Measurements from ENCODE around the gene IL12RB1. TPM values are rescaled to one million over a fixed set of nuclear protein-coding genes. Genes with fewer than 3 reads are reported as not detected.

Gene IL12RB1
- total RNA-seq, 3 donors from 2014 or later (not counting 1 experiment from before 2014, with no cell fraction given) = 90.1 to 105 (median 95.7) TPM

- Histone ChIP-seq H3K36me3 (ENCODE audit: control insufficient read depth, insufficient read depth, low read length) (peaks cover 52% of the 10 kb centered on the region), H3K27me3 (ENCODE audit: control insufficient read depth, insufficient read depth, low read length) (no peaks in the 10 kb centered on the region), H3K27ac (ENCODE audit: low read length) (no peak overlapping the region), H3K9me3 (ENCODE audit: control insufficient read depth, insufficient read depth, low read length) (no peaks in the 10 kb centered on the region), H3K4me1 (ENCODE audit: control insufficient read depth, insufficient read depth, low read length) (peaks cover 36% of the 10 kb centered on the region), H3K4me3 (ENCODE audit: low read length) (no peak overlapping the region)
- Mint-ChIP-seq H3K36me3 (peaks cover 7% of the 10 kb centered on the region), H3K27ac (peak overlapping the region; percentile 94 to 95), H3K27me3 (ENCODE audit: low read depth in 2 of 2) (no peaks in the 10 kb centered on the region), H3K9me3 (no peaks in the 10 kb centered on the region), H3K4me1 (peaks cover 16 to 33% of the 10 kb centered on the region in 2 donors), H3K4me3 (no peak overlapping the region)
- DNase-seq (peak in 1 of 2 donors; percentile 40), ATAC-seq (no peak)
- intact Hi-C loops (cut with micrococcal nuclease) = loop anchor here (5.0 kb wide), 1 partner anchor 163 kb away; the partner anchor contains the start of gene IFI30
- WGBS (ENCODE audit: insufficient coverage) = 92% methylated on average over 37 of the region's 37 CpGs
- no peak for TF ChIP-seq CTCF (IDR thresholded peaks at IDR 0.05)
Measured at GRCh38 chr19:18009412-18010066, 77.2 kb downstream of the IL12RB1 start.

Other genes with a start within 250 kb of the IL12RB1 start
- gene JAK3, start 239.0 kb downstream of the IL12RB1 start, total RNA-seq = 100 to 1,000 TPM in 1 of 3 donors, 10 to 100 TPM in 2; 72.1 to 105 (median 96.1) TPM
- gene RPL18A, start 227.0 kb downstream of the IL12RB1 start, total RNA-seq = 1,000 to 10,000 TPM; 1,015 to 1,285 (median 1,208) TPM
- gene SLC5A5, start 215.0 kb downstream of the IL12RB1 start, total RNA-seq = under 1 TPM; 0.25 to 0.43 (median 0.26) TPM
- gene CCDC124, start 153.9 kb downstream of the IL12RB1 start, total RNA-seq = 10 to 100 TPM; 32.6 to 37.6 (median 37.4) TPM
- not detected for gene KCNN1, start 119.8 kb downstream of the IL12RB1 start, total RNA-seq
- gene ARRDC2, start 78.8 kb downstream of the IL12RB1 start, total RNA-seq = 100 to 1,000 TPM; 110 to 131 (median 121) TPM
- gene MAST3, start 10.8 kb upstream of the IL12RB1 start, total RNA-seq = 100 to 1,000 TPM in 2 of 3 donors, 10 to 100 TPM in 1; 84.5 to 101 (median 101) TPM
- 10 to 100 TPM; 12.3 to 26.4 (median 16.0) TPM for gene PIK3R2, start 66.2 kb upstream of the IL12RB1 start, total RNA-seq
- gene IFI30, start 86.9 kb upstream of the IL12RB1 start, total RNA-seq = 100 to 1,000 TPM in 1 of 3 donors, 10 to 100 TPM in 2; 38.2 to 109 (median 89.5) TPM
- gene MPV17L2, start 106.3 kb upstream of the IL12RB1 start, total RNA-seq = 1 to 10 TPM; 4.1 to 5.6 (median 4.5) TPM
- 1 to 10 TPM; 5.2 to 7.8 (median 7.6) TPM for gene RAB3A, start 117.1 kb upstream of the IL12RB1 start, total RNA-seq
- not detected for gene PDE4C, start 139.5 kb upstream of the IL12RB1 start, total RNA-seq
- 10 to 100 TPM; 13.7 to 19.4 (median 15.6) TPM for gene IQCN, start 187.5 kb upstream of the IL12RB1 start, total RNA-seq
- 1,000 to 10,000 TPM; 1,182 to 2,122 (median 1,520) TPM for gene JUND, start 194.7 kb upstream of the IL12RB1 start, total RNA-seq
- 10 to 100 TPM; 42.4 to 60.8 (median 44.8) TPM for gene LSM4, start 236.1 kb upstream of the IL12RB1 start, total RNA-seq

Measured in natural killer cell (primary cell).